ENCODE data around the gene ITPR2.
"Not testable (repeated sequence)": the region's sequence is repeated elsewhere in the genome, so short reads cannot be mapped to it uniquely, and the experiment has no call there.

The ITPR2 gene

DNA sequence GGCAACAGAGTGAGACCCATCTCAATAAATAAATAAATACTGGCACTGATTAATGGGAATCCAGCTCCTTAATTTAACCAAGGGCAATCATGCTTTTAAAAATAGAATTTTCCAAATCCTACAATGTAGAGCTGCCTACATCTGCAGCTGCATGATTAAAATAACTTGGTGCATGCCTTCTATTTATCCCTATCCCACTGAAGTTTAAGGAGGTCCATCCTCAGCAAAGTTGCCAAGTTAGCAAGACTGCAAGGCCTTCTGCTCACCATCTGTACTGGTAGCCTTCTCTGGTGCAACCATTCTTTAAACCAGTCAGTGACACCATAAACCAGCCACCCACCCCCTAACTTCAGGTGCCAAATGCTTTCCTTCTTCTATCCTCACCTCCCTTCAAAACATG is 226.1 kb downstream of the ITPR2 start:
- H3K4me3 ChIP-seq (ENCODE audit: control insufficient read depth, low read depth, low read length), result no peak overlapping the region
- TF ChIP-seq, protein P1, sequence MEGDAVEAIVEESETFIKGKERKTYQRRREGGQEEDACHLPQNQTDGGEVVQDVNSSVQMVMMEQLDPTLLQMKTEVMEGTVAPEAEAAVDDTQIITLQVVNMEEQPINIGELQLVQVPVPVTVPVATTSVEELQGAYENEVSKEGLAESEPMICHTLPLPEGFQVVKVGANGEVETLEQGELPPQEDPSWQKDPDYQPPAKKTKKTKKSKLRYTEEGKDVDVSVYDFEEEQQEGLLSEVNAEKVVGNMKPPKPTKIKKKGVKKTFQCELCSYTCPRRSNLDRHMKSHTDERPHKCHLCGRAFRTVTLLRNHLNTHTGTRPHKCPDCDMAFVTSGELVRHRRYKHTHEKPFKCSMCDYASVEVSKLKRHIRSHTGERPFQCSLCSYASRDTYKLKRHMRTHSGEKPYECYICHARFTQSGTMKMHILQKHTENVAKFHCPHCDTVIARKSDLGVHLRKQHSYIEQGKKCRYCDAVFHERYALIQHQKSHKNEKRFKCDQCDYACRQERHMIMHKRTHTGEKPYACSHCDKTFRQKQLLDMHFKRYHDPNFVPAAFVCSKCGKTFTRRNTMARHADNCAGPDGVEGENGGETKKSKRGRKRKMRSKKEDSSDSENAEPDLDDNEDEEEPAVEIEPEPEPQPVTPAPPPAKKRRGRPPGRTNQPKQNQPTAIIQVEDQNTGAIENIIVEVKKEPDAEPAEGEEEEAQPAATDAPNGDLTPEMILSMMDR (conservative IDR thresholded peaks at IDR 0.05; ENCODE audit: control insufficient read depth, insufficient read depth, low read depth, low read length), result no peak
- no peak for DNase-seq (ENCODE audit: low read depth)

DNA sequence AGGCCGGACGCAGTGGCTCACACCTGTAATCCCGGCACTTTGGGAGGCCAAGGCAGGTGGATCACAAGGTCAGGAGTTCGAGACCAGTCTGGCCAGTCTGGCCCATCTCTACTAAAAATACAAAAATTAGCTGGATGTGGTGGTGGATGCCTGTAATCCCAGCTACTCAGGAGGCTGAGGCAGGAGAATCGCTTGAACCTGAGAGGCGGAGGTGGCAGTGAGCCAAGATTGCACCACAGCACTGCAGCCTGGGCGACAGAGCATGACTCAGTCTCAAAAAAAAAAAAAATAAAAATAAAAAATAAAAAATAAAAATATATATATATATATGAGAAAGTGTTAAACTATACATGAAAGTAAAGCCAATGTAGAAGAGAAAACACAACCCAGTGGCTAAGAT is 228.2 kb downstream of the ITPR2 start:
- not testable (repeated sequence) for DNase-seq (ENCODE audit: low read depth); H3K4me3 ChIP-seq (ENCODE audit: control insufficient read depth, low read depth, low read length)

DNA sequence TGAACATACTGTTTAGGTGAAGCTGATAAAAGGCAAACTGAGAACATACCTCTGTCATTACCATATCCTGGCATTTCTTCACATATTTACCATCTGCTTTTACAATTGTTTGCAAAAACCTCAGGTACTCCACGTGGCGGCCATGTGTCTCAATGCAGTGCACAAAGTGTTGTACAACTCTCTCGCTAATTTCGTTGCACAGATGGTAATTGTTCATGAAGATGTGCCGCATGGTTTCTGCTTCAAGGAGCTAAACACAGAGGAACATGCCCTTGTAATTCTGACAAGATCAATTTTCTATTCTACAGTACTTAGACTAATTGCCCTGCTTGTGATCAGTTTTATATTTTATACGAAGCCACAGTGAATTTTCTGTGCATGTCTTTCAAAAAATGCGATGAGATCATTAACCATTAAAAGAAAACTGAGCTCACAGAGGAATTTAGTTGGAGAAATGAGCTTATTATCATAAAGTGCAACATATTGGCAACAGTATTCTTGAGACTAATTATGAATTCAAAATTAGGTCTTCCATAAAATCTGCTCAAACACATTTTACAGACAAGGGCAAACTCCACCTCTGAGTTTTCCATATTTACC is 233.8 kb downstream of the ITPR2 start:
- DNase-seq (ENCODE audit: low read depth), result no peak
- TF ChIP-seq, protein P1 (conservative IDR thresholded peaks at IDR 0.05; ENCODE audit: control insufficient read depth, insufficient read depth, low read depth, low read length), result no peak
- H3K4me3 ChIP-seq (ENCODE audit: control insufficient read depth, low read depth, low read length), result no peak overlapping the region

DNA sequence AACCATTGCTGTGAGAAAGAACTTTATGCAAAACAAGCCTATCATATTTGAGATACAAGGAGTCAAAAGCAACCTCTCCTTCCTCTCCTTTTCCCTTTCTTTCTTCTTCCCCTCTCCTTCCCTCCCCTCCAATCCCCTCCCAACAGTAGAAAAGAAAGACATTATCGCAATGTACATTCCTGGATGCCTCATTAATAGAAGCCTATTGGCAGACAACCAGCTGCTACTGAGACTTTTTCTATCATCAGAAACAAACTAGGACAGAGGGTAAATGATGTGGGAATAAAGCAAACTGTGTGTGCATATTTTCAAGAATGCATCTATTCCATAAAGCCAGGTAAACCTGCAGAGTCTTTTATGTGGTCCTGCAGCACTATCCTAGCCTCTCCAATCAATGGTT is 237.2 kb downstream of the ITPR2 start:
- peak; percentile 7 for DNase-seq (ENCODE audit: low read depth)
- no peak overlapping the region for H3K4me3 ChIP-seq (ENCODE audit: control insufficient read depth, low read depth, low read length)
- TF ChIP-seq, protein P1 (conservative IDR thresholded peaks at IDR 0.05; ENCODE audit: control insufficient read depth, insufficient read depth, low read depth, low read length), result no peak

DNA sequence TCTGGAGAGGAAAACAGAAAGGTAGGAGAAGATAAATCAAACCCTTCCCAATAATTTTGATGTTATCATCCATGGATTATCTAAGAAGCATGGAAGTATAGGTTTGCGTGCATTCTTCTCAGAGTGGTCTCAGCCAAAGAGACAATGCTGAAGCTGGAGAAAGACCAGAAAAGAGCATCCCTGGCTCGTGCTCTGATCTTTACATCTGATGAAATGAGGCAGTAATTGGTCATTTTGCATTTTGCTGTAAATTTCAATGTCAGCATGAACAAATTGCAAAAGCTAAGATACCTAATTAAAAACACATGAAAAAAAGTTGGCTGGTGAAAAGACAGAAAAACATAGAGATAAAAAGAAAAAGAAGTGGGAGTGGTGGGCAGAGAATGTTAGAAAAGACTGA is 252.4 kb downstream of the ITPR2 start:
- TF ChIP-seq, protein P1 (conservative IDR thresholded peaks at IDR 0.05; ENCODE audit: control insufficient read depth, insufficient read depth, low read depth, low read length), result no peak
- peak; percentile 8 for DNase-seq (ENCODE audit: low read depth)

DNA sequence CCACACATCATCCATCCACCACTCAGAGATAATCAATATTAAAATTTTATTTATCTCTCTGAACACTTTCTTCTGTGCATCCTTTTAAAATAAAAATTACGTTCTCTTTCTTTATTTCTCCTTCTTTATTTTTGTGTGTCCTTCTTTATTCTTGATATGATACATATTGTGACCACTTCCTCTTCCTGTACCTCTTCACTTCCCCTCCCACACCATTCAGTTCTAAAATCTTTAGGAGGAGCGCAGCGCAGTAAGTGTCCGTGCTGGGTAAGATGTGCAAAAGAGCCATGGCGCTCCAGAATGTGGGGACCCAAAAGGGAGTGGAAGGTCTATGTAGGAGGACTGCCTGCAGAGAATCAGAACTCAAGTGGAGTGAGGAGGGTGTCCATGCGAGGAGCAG is 256.7 kb downstream of the ITPR2 start:
- TF ChIP-seq, protein P1 (conservative IDR thresholded peaks at IDR 0.05; ENCODE audit: control insufficient read depth, insufficient read depth, low read depth, low read length), result no peak
- DNase-seq (ENCODE audit: low read depth), result no peak
- H3K4me3 ChIP-seq (ENCODE audit: control insufficient read depth, low read depth, low read length), result no peak overlapping the region

More for the DNA sequence above, 252.4 kb downstream of the ITPR2 start:
- H3K4me3 ChIP-seq (ENCODE audit: control insufficient read depth, low read depth, low read length), result no peak overlapping the region

DNA sequence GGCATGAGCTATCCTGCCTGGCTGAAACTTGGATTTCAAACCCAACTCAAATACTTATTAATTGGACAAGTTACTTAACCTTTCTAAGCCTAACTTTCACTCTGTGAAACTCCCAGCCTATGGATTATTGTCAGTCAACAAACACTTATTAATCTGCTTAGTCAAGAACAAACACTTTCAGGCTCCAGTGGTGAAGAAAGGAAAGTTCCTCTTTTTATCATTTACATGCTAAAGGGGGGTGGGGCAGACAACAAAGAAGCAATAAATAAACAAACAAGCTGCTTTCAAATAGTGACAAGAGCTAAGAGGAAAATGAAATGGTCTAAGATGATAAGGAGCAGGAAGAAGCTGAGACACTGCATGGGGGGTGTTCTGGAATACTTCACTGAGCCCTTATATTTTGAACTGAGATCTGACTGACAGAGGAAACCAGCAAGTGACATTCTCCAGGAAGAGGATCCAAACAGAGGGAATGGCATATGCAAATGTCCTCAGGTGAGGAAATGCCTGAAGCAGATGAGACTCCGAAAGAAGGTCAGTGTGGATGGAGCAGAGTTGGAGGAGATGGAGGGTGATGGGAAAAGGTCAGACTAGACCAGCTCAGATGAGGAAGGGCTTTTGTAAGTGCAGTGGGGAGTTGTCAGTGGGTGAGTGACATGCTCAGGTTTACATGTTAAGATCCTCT is 259.6 kb downstream of the ITPR2 start:
- no peak overlapping the region for H3K4me3 ChIP-seq (ENCODE audit: control insufficient read depth, low read depth, low read length)
- no peak for DNase-seq (ENCODE audit: low read depth)
- TF ChIP-seq, protein P1 (conservative IDR thresholded peaks at IDR 0.05; ENCODE audit: control insufficient read depth, insufficient read depth, low read depth, low read length), result no peak

All from fibroblast of mammary gland (primary cell).